Gastrocnemius medialis (tissue), 4 donors: ENCODE results near the gene VPS26B. TPM values are rescaled to one million over a fixed set of nuclear protein-coding genes. Genes with fewer than 3 reads are reported as not detected.

Experiments
- ATAC-seq, 2 donors: fragments of 150-250 bp; one replicate each; pipeline ENCODE4 v1.9.1; 2016
- DNase-seq, 2 donors: peaks; one replicate each; pipeline ENCODE4 v3.0.0-alpha.2; 2019
- H3K27ac ChIP-seq, 4 donors: fragments of 200-600 bp; sonication (generic); 1 replicate in 1 of 4; 2 replicates in 3 of 4; pipeline ENCODE4 v1.5.1; 2016 to 2018; ENCODE audit warnings: mild to moderate bottlenecking in 2 of 4, moderate library complexity in 1 of 4
- H3K27me3 ChIP-seq, 3 donors: fragments of 200-600 bp; sonication (generic) in 2 of 3; 1 replicate in 1 of 3; 2 replicates in 2 of 3; pipeline versions ENCODE4 v1.5.1 to v1.6.0; 2016 to 2019; ENCODE audit warnings: mild to moderate bottlenecking in 1 of 3, moderate library complexity in 1 of 3
- H3K36me3 ChIP-seq, 2 donors: fragments of 200-600 bp; sonication (generic) in 1 of 2; one replicate each; pipeline ENCODE4 v1.5.1; 2017 to 2018
- H3K4me1 ChIP-seq, 2 donors: fragments of 200-600 bp; sonication (generic) in 1 of 2; one replicate each; pipeline ENCODE4 v1.5.1; 2016 to 2017; ENCODE audit warnings: mild to moderate bottlenecking in 2 of 2
- H3K4me3 ChIP-seq, 4 donors: fragments of 200-600 bp; sonication (generic) in 3 of 4; 1 replicate in 1 of 4; 2 replicates in 3 of 4; pipeline ENCODE4 v1.5.1; 2016 to 2019; ENCODE audit warnings: mild to moderate bottlenecking in 2 of 4
- H3K9me3 ChIP-seq, 3 donors: fragments of 200-600 bp; sonication (generic) in 2 of 3; 1 replicate in 1 of 3; 2 replicates in 2 of 3; pipeline ENCODE4 v1.5.1; 2016 to 2019
- CTCF ChIP-seq, 5 experiments: fragments of 450-650 bp in 3 of 5; fragments of 200-600 bp in 2 of 5; sonication (generic) in 2 of 5; IDR thresholded peaks in 4 of 5; conservative IDR thresholded peaks in 1 of 5; 1 replicate in 4 of 5; 2 replicates in 1 of 5; pipeline ENCODE4 v1.5.1; 2016 to 2019; ENCODE audit warnings: antibody characterized with exemption in 5 of 5, mild to moderate bottlenecking in 3 of 5, moderate library complexity in 3 of 5
- POLR2A ChIP-seq, 2 donors: fragments of 450-650 bp; IDR thresholded peaks; one replicate each; pipeline ENCODE4 v1.6.1; 2017; ENCODE audit warnings: antibody characterized with exemption in 2 of 2, mild to moderate bottlenecking in 2 of 2, moderate library complexity in 2 of 2
- in situ Hi-C, 4 donors: fragments of 200-750 bp; cut with MboI; loops; one replicate each; pipeline versions ENCODE4 v1.15.0 to v1.8.0; 2017; ENCODE audit warnings: low sequenced_read_pairs in 4 of 4
- intact Hi-C: fragments of 100-400 bp; cut with DNase I; formaldehyde crosslinking; loops from one replicate; pipeline ENCODE4 v1.15.1; 2023; ENCODE audit warnings: low total_unique reads
- total RNA-seq, 4 donors: library from RNA; depleted of rRNA; stranded (reverse); fragments of >200 nt; gene quantifications; one replicate each; pipeline versions ENCODE4 v1.1.0 to v1.2.3, GENCODE V29; 2016

Gene VPS26B
- total RNA-seq, 4 donors from 2014 or later = 15.4 to 32.9 (median 22.2) TPM

DNA sequence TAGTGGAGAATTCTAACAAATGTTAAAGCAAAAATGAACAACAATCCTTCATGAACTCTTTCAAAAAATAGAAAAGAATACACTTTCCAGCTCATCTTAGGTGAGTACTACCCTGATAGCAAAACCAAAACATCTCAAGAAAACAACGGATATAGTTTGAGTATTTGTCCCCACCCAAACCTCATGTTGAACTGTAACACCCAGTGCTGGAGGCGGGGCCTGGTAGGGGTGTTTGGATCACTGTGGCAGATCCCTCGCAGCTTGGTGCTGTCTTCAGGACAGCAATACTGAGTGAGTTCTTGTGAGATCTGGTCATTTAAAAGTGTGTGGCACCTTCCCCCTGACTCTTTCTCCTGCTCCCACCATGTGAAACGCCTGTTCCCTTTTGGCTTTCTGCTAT is 27.7 kb upstream of the VPS26B start:
- intact Hi-C loops = no loop called here
- Histone ChIP-seq H3K27ac (no peak overlapping the region), H3K27me3 (no peaks in the 10 kb centered on the region), H3K4me1 (no peaks in the 10 kb centered on the region), H3K9me3 (no peaks in the 10 kb centered on the region), H3K4me3 (no peak overlapping the region), H3K36me3 (peaks cover 3 to 53% of the 10 kb centered on the region in 2 donors)
- ATAC-seq (no peak), DNase-seq (no peak)
- TF ChIP-seq CTCF (IDR thresholded peaks at IDR 0.05 in 4 of 5, conservative IDR thresholded peaks at IDR 0.05 in 1 of 5) (no peak), POLR2A (IDR thresholded peaks at IDR 0.05) (no peak)
- in situ Hi-C loops = no loop called here

DNA sequence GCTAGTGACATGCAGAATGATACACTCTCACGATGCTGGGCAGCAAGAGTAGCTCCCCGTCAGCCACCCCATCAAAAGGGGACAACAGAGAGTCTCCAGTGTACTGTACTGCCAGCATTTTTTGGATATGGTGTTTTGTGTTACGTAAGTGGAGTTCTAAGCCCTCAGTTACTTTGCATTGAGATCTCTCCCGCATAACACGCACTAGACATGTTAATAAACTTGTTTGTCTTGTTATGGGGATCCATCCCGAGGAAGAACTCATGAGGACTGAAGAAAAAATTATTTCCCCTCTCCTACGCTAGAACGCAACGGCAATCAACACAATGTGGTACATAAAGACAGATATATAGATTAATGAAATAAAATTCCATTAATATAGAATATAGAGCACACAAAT is 24.9 kb upstream of the VPS26B start:
- Histone ChIP-seq H3K27me3 (no peaks in the 10 kb centered on the region), H3K4me1 (no peaks in the 10 kb centered on the region), H3K36me3 (peaks cover 4 to 47% of the 10 kb centered on the region in 2 donors), H3K27ac (no peak overlapping the region), H3K4me3 (no peak overlapping the region), H3K9me3 (no peaks in the 10 kb centered on the region)
- DNase-seq = no peak
- in situ Hi-C loops (no loop called here), intact Hi-C loops (no loop called here)
- no peak for ATAC-seq
- TF ChIP-seq POLR2A (IDR thresholded peaks at IDR 0.05) (no peak), CTCF (IDR thresholded peaks at IDR 0.05 in 4 of 5, conservative IDR thresholded peaks at IDR 0.05 in 1 of 5) (no peak)

GRCh38 chr11:134200688-134201087 is 23.8 kb upstream of the VPS26B start:
- intact Hi-C loops (no loop called here), in situ Hi-C loops (no loop called here)
- H3K27ac ChIP-seq = no peak overlapping the region
- H3K9me3 ChIP-seq = no peaks in the 10 kb centered on the region
- H3K4me1 ChIP-seq = no peaks in the 10 kb centered on the region
- H3K4me3 ChIP-seq = no peak overlapping the region
- ATAC-seq (no peak), DNase-seq (no peak)
- H3K36me3 ChIP-seq = peaks cover 4 to 47% of the 10 kb centered on the region in 2 donors
- TF ChIP-seq CTCF (IDR thresholded peaks at IDR 0.05 in 4 of 5, conservative IDR thresholded peaks at IDR 0.05 in 1 of 5) (no peak), POLR2A (IDR thresholded peaks at IDR 0.05) (no peak)
- H3K27me3 ChIP-seq = no peaks in the 10 kb centered on the region

DNA sequence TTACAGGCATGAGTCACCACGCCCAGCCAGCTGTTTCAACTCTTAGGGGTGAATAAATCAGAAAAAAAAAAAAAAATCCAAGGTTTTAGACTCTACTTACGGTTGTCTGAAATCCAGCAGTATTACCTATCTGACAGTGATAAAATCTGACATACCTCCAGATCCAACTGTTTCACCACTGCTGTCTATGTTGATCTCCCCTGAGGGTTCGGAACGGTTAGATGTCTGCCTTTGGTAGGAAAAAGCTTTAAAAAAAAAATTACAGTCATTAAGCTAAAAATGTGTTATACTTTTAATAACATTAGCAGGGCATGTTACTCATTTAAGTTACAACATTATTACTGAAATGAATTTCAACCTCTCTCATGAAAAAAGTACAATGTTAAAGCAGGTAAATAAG is 21.8 kb upstream of the VPS26B start:
- ATAC-seq = no peak
- H3K27me3 ChIP-seq = no peaks in the 10 kb centered on the region
- peaks cover 4 to 57% of the 10 kb centered on the region in 2 donors for H3K36me3 ChIP-seq
- in situ Hi-C loops (no loop called here), intact Hi-C loops (no loop called here)
- no peak for DNase-seq
- H3K4me3 ChIP-seq = no peak overlapping the region
- H3K4me1 ChIP-seq = no peaks in the 10 kb centered on the region
- no peak overlapping the region for H3K27ac ChIP-seq
- TF ChIP-seq POLR2A (IDR thresholded peaks at IDR 0.05) = no peak
- no peak for TF ChIP-seq CTCF (IDR thresholded peaks at IDR 0.05 in 4 of 5, conservative IDR thresholded peaks at IDR 0.05 in 1 of 5)
- H3K9me3 ChIP-seq = no peaks in the 10 kb centered on the region

DNA sequence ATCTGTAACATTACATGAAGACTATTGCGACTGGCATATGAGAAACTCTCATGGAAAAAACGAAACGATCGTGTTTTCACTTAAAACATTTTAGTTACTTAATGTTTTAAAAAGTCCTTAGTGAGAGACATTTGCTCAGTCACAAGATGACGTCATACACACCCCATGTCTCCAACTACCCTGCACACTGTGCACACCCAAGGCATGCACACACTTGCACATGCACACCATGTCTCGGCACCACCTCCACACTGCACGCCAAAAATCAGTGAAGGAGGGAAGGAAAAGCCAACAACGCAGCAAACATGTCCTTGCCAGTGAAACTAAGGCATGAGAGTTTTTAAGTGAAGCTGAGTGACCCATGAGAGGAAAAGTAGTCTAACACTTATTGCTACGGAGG is 18.7 kb upstream of the VPS26B start:
- TF ChIP-seq CTCF (IDR thresholded peaks at IDR 0.05 in 4 of 5, conservative IDR thresholded peaks at IDR 0.05 in 1 of 5) (no peak), POLR2A (IDR thresholded peaks at IDR 0.05) (no peak)
- intact Hi-C loops = no loop called here

More for the DNA sequence above, 18.7 kb upstream of the VPS26B start:
- H3K4me1 ChIP-seq = no peaks in the 10 kb centered on the region
- H3K4me3 ChIP-seq = no peak overlapping the region
- ATAC-seq = no peak
- peaks cover 4 to 57% of the 10 kb centered on the region in 2 donors for H3K36me3 ChIP-seq
- H3K9me3 ChIP-seq = no peaks in the 10 kb centered on the region
- in situ Hi-C loops = no loop called here
- H3K27ac ChIP-seq = no peak overlapping the region
- H3K27me3 ChIP-seq = no peaks in the 10 kb centered on the region
- no peak for DNase-seq
